NK-92 (cell line): ENCODE measurements around the gene MAPK12.

ENCODE experiments used
- DNase-seq: peaks from one replicate; lab custom pipeline; 2025; ENCODE audit not compliant: unreplicated experiment; lab: John Stamatoyannopoulos, UW

Gene MAPK12

GRCh38 chr22:50253046-50253915 is 8.2 kb downstream of the MAPK12 start:
- DNase-seq, result no peak

DNA sequence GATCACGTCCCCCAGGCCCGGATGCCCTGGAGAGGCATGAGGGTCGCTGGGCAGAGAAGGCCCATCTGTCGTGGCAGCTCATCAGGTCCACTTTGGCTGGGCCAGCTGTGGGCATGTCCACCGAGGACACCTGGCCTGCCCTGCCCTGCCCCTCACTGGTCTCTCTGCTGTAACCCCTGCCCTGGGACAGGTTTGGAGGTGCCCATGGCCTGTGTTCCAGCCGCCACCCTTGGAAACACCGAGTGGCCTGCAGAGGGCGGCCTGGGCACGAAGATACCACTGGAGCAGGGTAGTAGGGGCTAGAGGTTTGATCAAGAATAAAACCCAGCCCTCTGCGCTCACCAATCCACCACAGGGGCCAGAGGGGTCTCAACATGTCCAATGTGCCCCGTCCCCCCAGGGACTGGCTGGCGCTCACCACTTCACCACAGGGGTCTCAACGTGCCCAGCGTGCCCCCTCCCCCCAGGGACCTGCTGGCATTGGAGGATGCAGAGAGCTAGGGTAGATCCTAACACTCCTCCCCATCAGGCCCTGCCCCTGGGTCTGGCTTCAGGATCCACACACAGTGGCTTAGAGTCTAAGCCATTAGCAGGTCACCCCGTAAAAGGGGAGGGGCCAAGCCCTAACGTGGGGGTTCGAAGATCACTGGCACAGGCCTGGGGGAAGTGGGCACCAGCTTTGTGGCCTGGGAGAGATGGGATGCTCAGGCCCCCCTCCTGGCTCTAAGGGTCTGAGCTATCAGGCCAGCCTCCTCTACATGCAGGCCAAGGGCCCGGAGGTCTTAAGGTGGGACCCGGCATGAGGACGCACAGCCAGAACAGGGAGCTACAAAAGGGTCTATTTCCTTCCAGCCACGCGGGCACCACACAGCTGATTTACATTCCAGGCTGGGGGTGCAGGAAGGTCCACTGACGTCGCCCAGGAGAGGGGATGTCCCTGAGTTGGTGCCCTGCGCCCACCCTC is 9.1 kb downstream of the MAPK12 start:
- no peak for DNase-seq

GRCh38 chr22:50251477-50252081 is 9.9 kb downstream of the MAPK12 start:
- no peak for DNase-seq

GRCh38 chr22:50250555-50251476 is 10.7 kb downstream of the MAPK12 start, which contains the start of gene HDAC10:
Gene HDAC10, minus strand, starts transcription at chr22:50251265. Its CDS starts 233 bp downstream, at chr22:50251032.
- no peak for DNase-seq

- no peak for DNase-seq
Observed at GRCh38 chr22:50250249-50250554, 11.3 kb downstream of the MAPK12 start.

GRCh38 chr22:50249341-50250248 is 11.9 kb downstream of the MAPK12 start:
- DNase-seq, result no peak

- DNase-seq, result no peak
Observed at GRCh38 chr22:50248196-50249081, 13.0 kb downstream of the MAPK12 start.

- DNase-seq, result no peak
Observed at GRCh38 chr22:50247748-50248147, 13.7 kb downstream of the MAPK12 start.

GRCh38 chr22:50246242-50247175 is 15.0 kb downstream of the MAPK12 start:
- no peak for DNase-seq

DNA sequence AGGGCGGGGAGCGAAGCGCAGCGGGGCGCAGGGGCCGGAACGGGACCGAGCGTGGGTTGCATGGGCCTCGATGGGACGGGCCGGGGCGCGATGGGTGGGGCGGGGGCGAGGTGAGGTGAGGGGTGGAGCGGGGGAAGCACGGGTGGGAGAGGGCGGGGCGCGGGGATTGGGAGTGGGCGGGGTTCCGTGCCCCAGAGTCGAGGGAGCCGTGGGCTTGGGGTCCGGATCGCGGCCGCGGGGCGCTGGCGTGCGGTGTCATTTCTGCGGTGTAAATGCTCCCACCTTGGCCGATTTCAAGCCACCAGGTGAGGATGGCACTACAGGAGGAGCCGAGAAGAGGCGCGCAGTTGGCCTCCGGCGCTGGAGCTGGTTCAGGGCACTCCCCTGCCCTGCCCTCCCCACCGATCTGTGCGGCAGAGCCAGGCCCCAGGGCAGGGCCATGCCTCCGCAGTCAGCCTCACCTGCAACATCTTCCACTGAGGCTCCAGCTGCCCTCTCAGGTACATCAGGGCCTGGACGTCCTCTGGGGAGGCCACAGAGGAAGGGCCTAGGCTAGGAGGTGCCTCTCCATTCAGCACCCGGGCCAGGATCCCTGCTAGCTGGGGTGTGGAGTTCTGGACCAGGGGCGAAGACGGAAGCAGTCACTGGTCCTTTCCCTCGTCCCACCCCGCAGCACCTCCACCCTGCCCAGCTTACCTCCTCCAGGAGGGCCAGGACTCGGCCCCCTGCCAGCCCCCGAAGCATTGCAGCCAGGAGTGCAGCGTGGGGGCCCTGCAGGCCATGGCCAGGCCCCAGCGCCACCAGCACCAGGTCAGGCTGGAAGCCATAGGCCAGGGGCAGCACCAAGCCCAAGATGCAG is 16.0 kb downstream of the MAPK12 start:
- no peak for DNase-seq

DNA sequence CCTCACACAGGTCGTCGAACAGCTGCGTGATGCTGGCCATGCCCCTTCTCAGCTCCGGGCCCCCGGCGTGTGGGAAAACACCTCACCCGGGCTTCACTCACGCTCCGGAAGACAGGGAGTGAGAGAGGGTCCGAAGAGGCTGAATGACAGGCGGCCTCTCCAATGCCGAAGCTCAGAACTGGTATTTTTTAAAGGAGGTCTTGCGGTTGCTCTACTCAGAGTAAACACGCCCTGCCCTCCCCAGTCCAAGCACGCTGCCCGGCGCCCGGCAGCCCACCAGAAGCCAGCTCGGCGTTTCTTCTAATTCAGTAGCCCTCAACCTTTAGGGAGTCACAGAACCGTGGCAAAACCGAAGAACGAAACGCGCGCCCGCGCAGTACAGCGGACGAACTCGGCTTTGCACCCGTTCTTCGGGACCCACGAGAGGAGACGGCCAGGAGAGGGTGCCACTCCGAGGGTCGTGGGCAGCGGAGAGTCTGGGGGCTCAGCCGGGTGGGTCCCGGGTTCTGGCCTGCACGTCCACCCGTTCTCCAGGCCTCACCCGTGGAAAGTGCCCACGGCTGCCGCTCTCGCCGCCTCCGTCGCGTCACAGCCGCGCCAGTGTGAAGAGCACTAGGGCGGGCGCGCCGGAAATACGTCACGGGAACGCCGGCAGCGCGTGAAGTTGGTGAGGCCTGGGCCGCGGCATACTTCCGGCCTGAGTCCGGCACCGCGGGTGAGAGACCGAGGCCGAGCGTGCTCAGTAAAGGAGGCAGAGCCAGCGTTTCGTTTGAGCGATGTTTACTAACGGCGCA is 16.9 kb downstream of the MAPK12 start, which contains the start of gene TUBGCP6:
Gene TUBGCP6 (minus strand): TSS at position 604 of the 794 bp plus-strand sequence. CDS start 564 bp downstream, at position 40.
- DNase-seq, result peak; percentile 22

DNA sequence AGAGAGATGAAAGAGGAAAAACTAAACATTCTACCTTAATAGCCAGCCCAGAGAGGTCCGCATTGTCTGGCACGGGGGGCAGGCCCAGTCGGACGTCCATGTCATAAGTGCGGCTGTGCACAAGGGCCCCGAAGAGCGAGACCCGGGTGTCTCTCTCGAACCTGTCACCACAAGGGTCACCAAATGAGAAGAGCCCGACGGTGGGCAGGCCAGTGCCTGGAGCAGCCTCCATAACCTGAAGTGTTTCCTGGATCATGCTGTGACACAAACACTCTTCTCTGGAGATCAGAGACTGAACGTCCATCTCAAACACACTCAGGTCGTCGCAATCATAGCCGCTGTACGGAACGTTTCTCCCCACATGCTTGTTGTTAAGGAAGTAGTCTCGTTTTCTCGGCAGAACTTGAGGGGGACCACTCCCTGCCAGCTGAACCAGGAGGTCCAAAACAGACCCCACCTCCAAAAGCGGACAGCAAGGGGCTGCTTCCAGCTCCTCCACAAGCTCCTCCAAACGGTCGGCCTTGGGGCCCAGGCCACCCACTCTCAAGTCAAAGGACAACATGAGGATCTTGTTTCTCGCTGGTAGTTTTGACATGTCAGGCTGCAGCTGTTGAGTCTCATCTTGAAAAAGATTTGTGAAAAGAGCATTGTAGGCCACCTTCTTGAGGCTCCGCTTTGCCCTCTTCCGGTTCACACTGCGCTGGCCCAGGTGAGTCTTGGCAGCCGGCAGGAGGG is 17.6 kb downstream of the MAPK12 start:
- no peak for DNase-seq

GRCh38 chr22:50242406-50242949 is 19.0 kb downstream of the MAPK12 start:
- DNase-seq, result no peak

- no peak for DNase-seq
Observed at GRCh38 chr22:50238755-50239154, 22.7 kb downstream of the MAPK12 start.
